GM23248 (cell line): ENCODE data around the gene COA8. TPM values are rescaled to one million over a fixed set of nuclear protein-coding genes. Genes with fewer than 3 reads are reported as not detected.

ENCODE experiments used
- DNase-seq: peaks from one replicate; pipeline ENCODE4 v3.0.0-alpha.2; 2015
- H2AFZ ChIP-seq: fragments of 200-600 bp; sonication (generic); 2 replicates; pipeline ENCODE4 v1.6.1; 2016; ENCODE audit warnings: antibody characterized with exemption
- H3F3A ChIP-seq: fragments of 200-600 bp; sonication (generic); 2 replicates; pipeline ENCODE4 v1.6.1; 2016; ENCODE audit warnings: mild to moderate bottlenecking, antibody characterized with exemption, mixed run types; ENCODE audit not compliant: insufficient read depth
- H3K27ac ChIP-seq: fragments of 200-600 bp; sonication (generic); 2 replicates; pipeline ENCODE4 v1.5.1; 2016; ENCODE audit warnings: mild to moderate bottlenecking
- H3K27me3 ChIP-seq: fragments of 200-600 bp; sonication (generic); replicated peaks from 2 replicates; pipeline ENCODE4 v1.6.1; 2016; ENCODE audit warnings: mild to moderate bottlenecking; ENCODE audit not compliant: insufficient read depth
- H3K36me3 ChIP-seq: fragments of 200-600 bp; sonication (generic); 2 replicates; pipeline ENCODE4 v1.6.1; 2016; ENCODE audit warnings: low read depth, mild to moderate bottlenecking
- H3K4me1 ChIP-seq: fragments of 200-600 bp; sonication (generic); 2 replicates; pipeline ENCODE4 v1.6.1; 2016; ENCODE audit warnings: mild to moderate bottlenecking; ENCODE audit not compliant: insufficient read depth
- H3K4me2 ChIP-seq: fragments of 200-600 bp; sonication (generic); one replicate; pipeline ENCODE4 v1.6.1; 2016; ENCODE audit warnings: mild to moderate bottlenecking; ENCODE audit not compliant: unreplicated experiment
- H3K4me3 ChIP-seq: fragments of 200-600 bp; sonication (generic); 2 replicates; pipeline ENCODE4 v1.5.1; 2016; ENCODE audit warnings: mild to moderate bottlenecking
- H3K79me2 ChIP-seq: fragments of 200-600 bp; sonication (generic); 2 replicates; pipeline ENCODE4 v1.6.1; 2016; ENCODE audit warnings: mild to moderate bottlenecking; ENCODE audit not compliant: insufficient read depth
- H3K9ac ChIP-seq: fragments of 200-600 bp; sonication (generic); 2 replicates; pipeline ENCODE4 v1.6.1; 2016; ENCODE audit warnings: mild to moderate bottlenecking
- H3K9me2 ChIP-seq: fragments of 200-600 bp; sonication (generic); 2 replicates; pipeline ENCODE4 v1.6.1; 2016; ENCODE audit warnings: mixed run types, mild to moderate bottlenecking, moderate library complexity; ENCODE audit not compliant: insufficient read depth
- H3K9me3 ChIP-seq: fragments of 200-600 bp; sonication (generic); one replicate; pipeline ENCODE4 v1.6.1; 2017; ENCODE audit warnings: low read depth
- H4K20me1 ChIP-seq: fragments of 200-600 bp; sonication (generic); 2 replicates; pipeline ENCODE4 v1.6.0; 2016; ENCODE audit not compliant: insufficient read depth
- EZH2 ChIP-seq: fragments of 200-600 bp; sonication (generic); IDR thresholded peaks from 2 replicates; pipeline ENCODE4 v1.6.1; 2018; ENCODE audit warnings: antibody characterized with exemption, mild to moderate bottlenecking; ENCODE audit not compliant: insufficient read depth, poor library complexity, severe bottlenecking
- EZH2phosphoT487 ChIP-seq: fragments of 200-600 bp; sonication (generic); IDR thresholded peaks from 2 replicates; pipeline ENCODE4 v1.6.1; 2018; ENCODE audit warnings: antibody characterized with exemption, moderate library complexity, mild to moderate bottlenecking, low read depth; ENCODE audit not compliant: insufficient read depth
- WGBS, 2 experiments: methylation state at CpG; one replicate each; pipeline ENCODE4 v1.1.6; 2015 to 2017; ENCODE audit warnings: low lambda C conversion rate in 2 of 2, low coverage in 1 of 2; ENCODE audit errors: missing lambda C conversion rate in 2 of 2; 5-methylcytosine and 5-hydroxymethylcytosine counted together
- in situ Hi-C: fragments of 300-500 bp; cut with MboI; formaldehyde crosslinking; loops from 2 replicates; pipeline ENCODE4 v1.15.0; 2020
- polyA plus RNA-seq: library from polyadenylated mRNA; unstranded; fragments of >200 nt; fragmentation: Nextera tagmentation; extraction: Ambion mirVana; gene quantifications from 2 replicates; pipeline ENCODE4 v1.2.1, GENCODE V29; 2016
- total RNA-seq: library from RNA; depleted of rRNA; stranded (reverse); fragments of >200 nt; shearing (Covaris generic); gene quantifications from 2 replicates; pipeline ENCODE4 v1.2.3, GENCODE V29; 2014

COA8 gene
- total and polyA plus RNA-seq, 2 experiments from 2014 or later, result 28.9 to 96.3 TPM

DNA sequence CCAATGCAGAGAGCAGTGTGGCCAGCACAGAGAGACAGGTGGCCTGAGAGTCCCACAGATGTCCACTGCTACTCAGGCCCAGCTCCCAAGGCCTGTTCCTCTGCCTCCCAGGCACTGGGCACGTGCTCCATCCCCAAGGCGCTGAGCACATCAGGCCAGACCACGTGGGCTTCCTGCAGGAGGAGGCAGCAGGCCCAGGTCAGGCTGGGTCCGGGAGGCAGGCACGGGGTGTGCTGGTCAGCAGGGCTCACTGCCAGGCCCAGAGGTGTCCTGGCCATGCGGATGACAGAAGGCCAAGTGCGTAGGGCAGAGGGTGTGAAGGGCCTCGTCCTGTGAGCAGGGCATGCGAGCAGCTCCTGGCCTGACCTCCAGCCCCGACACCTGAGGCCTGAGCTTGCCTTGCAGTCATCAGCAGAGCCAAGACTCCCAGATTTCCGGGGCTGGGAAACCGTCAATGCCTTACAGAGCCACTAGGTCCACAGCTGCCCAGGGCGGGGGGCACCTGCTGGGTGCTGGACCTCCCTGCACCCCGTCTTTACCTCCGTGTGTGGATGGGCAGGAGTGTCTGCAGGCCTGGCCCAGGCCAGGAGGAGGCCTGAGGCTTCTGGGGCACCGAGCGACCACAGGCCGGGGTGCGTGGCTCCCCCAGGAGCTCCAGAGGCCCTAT is 18.9 kb upstream of the COA8 start:
- no peaks in the 10 kb centered on the region for H3K9me3 ChIP-seq
- in situ Hi-C loops, result no loop called here
- no peak for DNase-seq
- H2AFZ ChIP-seq, result no peak overlapping the region
- 57 to 64% methylated on average over 19 of the region's 19 CpGs for WGBS, 2 experiments
- peaks cover 6% of the 10 kb centered on the region for H3F3A ChIP-seq
- H3K9ac ChIP-seq, result no peak overlapping the region
- TF ChIP-seq EZH2, result no peak
- no peak for TF ChIP-seq EZH2phosphoT487
- no peak overlapping the region for H3K4me3 ChIP-seq
- peaks cover 32% of the 10 kb centered on the region for H3K4me1 ChIP-seq
- H4K20me1 ChIP-seq, result no peaks in the 10 kb centered on the region
- no peak overlapping the region for H3K4me2 ChIP-seq
- H3K36me3 ChIP-seq, result no peaks in the 10 kb centered on the region
- H3K9me2 ChIP-seq, result no peaks in the 10 kb centered on the region
- no peak overlapping the region for H3K27ac ChIP-seq
- no peaks in the 10 kb centered on the region for H3K79me2 ChIP-seq
- no peaks in the 10 kb centered on the region for H3K27me3 ChIP-seq

DNA sequence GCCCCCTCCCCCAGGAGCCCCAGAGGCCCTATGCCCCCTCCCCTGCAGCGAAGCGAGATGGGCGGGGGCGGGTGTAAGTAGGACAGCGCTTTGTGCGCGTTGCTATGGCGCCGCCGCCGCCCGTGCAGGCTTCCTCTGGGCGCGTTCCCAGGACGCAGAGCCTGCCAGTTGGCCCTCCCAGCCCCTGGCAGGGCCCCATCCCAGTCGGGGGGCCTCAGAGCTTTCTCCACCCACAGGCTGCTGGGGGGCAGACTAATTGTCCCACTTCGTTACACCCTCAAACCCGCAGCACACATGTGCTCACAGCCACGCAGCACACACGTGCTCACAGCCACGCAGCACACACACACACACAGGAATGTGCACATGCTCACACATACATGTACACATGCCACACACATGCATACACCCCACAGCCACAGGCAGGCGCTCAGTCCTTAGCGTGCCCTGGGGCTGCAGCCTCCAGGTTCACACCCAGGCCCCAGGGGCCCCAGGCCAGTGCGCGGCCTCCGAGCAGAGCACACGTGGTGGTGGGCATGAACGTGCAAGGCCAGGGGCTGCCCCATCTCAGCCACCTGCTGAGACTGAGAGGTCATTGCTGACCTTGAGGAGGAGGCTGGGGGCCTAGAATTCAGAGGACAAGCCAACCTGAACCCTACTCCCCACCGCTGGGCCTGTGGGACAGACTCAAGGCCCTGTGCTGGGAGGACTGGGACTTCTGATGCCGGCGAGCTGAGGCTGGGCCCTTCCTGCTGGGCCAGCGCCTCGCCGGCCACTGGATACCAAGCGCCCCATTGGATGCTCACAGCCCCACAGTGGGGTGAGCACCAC is 18.2 kb upstream of the COA8 start:
- DNase-seq, result peak; percentile 54

DNA sequence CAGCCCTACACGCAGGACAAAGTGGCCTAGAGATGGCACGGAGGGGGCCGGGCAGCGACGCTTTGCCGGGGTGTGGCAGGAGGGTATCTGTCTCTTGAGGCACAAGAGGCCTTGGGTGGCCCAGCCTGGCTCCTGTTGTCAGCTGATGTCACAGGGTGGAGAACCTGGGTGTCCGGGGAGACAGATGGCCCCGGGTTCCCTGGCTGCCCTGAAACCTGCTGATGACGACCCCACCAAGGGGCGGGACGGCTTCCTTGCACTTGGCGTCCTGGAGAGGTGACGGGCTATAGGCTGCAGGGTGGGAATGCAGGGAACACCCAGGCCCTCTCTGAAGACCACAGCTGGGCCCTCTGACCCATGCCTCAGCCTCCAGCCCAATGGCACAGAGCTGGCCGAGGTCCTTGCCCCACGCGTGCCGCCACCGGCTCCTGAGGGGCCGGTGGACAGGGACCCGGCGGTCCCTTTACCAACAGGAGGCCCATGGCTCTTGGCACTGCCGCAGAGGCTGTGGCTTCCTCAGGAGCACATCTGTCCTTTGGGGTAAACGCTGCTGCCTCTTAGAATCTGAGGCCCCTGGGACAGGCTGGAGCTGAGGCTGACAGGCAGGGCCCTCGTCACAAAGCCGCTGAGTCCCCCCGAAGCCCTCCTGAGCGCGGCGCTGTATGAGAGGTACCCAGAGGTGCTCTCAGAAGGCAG is 17.4 kb upstream of the COA8 start:
- Histone ChIP-seq H2AFZ (no peak overlapping the region), H3K4me2 (no peak overlapping the region), H3K4me1 (peaks cover 31% of the 10 kb centered on the region), H3K4me3 (no peak overlapping the region), H3F3A (peaks cover under 1% of the 10 kb centered on the region), H3K9me3 (no peaks in the 10 kb centered on the region), H4K20me1 (no peaks in the 10 kb centered on the region), H3K27me3 (no peaks in the 10 kb centered on the region), H3K27ac (no peak overlapping the region), H3K9me2 (no peaks in the 10 kb centered on the region), H3K79me2 (no peaks in the 10 kb centered on the region; the same call in 1 of the 2 replicates), H3K9ac (no peak overlapping the region), H3K36me3 (no peaks in the 10 kb centered on the region)
- 76 to 77% methylated on average over 27 of the region's 29 CpGs for WGBS, 2 experiments
- in situ Hi-C loops, result no loop called here
- TF ChIP-seq EZH2 (no peak), EZH2phosphoT487 (no peak)
- DNase-seq, result no peak

More for the DNA sequence above, 18.2 kb upstream of the COA8 start:
- no peaks in the 10 kb centered on the region for H3K36me3 ChIP-seq
- H3K9me2 ChIP-seq, result no peaks in the 10 kb centered on the region
- no peaks in the 10 kb centered on the region for H4K20me1 ChIP-seq
- no peaks in the 10 kb centered on the region for H3K9me3 ChIP-seq
- TF ChIP-seq EZH2, result no peak
- TF ChIP-seq EZH2phosphoT487, result no peak
- H3K4me2 ChIP-seq, result no peak overlapping the region
- in situ Hi-C loops, result no loop called here
- no peak overlapping the region for H3K4me3 ChIP-seq
- peaks cover 32% of the 10 kb centered on the region for H3K4me1 ChIP-seq
- H2AFZ ChIP-seq, result no peak overlapping the region
- no peaks in the 10 kb centered on the region for H3K79me2 ChIP-seq
- H3K27me3 ChIP-seq, result no peaks in the 10 kb centered on the region
- H3K27ac ChIP-seq, result no peak overlapping the region
- peaks cover 6% of the 10 kb centered on the region for H3F3A ChIP-seq
- 37 to 40% methylated on average over 34 to 35 of the region's 35 CpGs for WGBS, 2 experiments
- no peak overlapping the region for H3K9ac ChIP-seq

DNA sequence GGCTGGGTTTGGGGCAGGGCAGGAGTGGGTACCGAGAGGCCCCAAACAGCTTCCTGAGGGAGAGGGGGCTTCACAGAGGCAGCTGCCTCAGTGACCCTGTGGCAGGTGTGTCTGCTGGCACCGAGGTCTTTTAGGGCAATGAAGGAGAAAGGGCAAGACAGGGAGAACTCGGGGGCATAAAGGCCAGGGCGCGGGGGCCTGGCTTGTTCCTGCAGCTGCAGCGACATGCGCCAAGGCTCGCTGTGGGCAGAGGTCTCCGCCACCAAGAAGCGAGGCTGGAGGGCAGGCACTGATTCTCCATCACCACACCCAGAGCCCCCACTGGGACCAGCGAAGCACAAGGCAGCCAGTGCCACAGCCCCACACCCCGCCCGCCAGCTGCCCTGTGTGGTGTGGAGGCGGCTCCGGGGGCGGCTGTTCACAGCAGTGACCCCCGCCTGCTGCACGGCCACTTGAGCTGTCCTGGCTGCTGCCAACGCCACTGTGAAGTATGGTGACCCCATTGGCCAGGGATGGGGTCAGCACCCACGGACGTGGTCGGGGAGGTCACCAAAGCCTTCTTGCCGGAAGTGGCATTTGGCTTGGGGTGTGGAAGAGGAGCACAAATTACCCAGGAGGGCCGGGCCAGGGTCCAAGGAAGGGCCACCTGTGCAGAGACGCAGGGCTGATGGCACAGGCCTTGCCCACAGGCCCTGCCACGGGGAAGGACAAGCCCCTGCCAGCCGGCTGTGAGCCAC is 16.7 kb upstream of the COA8 start:
- H3K9me2 ChIP-seq, result no peaks in the 10 kb centered on the region
- no peaks in the 10 kb centered on the region for H3K9me3 ChIP-seq
- no peak for DNase-seq
- no peak overlapping the region for H3K4me3 ChIP-seq
- H3K79me2 ChIP-seq, result no peaks in the 10 kb centered on the region; the same call in 1 of the 2 replicates
- no peak overlapping the region for H3K27ac ChIP-seq
- H2AFZ ChIP-seq, result no peak overlapping the region
- H3K4me1 ChIP-seq, result peaks cover 32% of the 10 kb centered on the region
- no peaks in the 10 kb centered on the region for H4K20me1 ChIP-seq
- TF ChIP-seq EZH2 (no peak), EZH2phosphoT487 (no peak)
- no peaks in the 10 kb centered on the region for H3K36me3 ChIP-seq
- in situ Hi-C loops, result no loop called here
- no peaks in the 10 kb centered on the region; the same call in 1 of the 2 replicates for H3F3A ChIP-seq
- 66 to 67% methylated on average over 23 to 24 of the region's 27 CpGs for WGBS, 2 experiments
- H3K9ac ChIP-seq, result no peak overlapping the region
- H3K27me3 ChIP-seq, result no peaks in the 10 kb centered on the region
- no peak overlapping the region for H3K4me2 ChIP-seq
